Esophagus squamous epithelium (tissue), 4 donors: ENCODE measurements around the gene ORC3.

Experiments
- POLR2A ChIP-seq, 4 donors: fragments of 450-650 bp; IDR thresholded peaks; one replicate each; pipeline ENCODE4 v1.6.1; 2017; ENCODE audit warnings: antibody characterized with exemption in 4 of 4, mild to moderate bottlenecking in 4 of 4, moderate library complexity in 3 of 4
- TF ChIP-seq, protein P1 (sequence below), 6 experiments: fragments of 450-650 bp in 4 of 6; fragments of 200-600 bp in 2 of 6; sonication (generic) in 2 of 6; IDR thresholded peaks; one replicate each; pipeline ENCODE4 v1.5.1; 2016 to 2019; ENCODE audit warnings: antibody characterized with exemption in 6 of 6, mild to moderate bottlenecking in 4 of 6, moderate library complexity in 4 of 6

DNA sequence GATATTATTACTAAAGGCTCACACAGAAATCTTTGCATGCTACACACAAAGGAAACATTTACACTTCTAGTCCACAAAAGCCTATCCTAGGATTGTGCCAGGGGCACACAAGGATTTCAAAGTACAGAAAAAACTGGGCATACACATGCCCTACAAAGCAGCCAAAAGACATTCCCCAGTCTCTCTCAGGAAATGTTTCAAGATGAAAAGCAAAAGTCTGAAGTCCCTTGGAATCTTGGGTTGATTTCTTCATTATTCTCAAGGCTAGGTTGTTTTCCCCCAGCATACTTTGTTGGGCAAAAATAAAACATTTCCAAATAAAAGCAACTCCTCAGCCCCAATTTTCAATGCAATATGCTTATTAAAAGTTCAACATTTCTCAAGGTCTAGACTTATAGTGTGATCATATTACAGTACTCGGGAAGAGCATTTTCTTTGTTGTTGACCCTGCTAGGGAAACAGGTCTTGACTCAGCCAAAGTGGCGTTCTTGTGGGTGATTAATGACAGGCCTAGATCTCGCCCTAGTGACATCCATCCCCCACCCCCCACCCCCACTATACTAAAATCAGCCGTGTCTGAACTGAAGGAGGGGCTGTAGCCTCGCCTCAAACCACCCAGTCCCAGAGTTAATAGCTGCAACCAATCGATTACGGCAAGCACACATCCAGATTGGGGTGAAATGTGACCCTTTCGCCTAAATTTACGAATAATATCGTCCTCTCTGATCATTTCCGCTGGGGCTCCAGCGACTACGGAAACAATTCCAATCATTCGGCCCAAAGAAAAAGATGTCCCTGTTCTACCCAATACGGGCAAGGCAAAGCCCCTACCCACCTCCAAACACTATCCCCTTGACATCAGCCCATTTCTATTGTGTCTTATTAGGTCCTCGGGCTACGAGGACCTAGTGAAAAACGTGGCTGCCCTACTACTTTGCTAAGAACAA is 110.7 kb downstream of the ORC3 start:
- TF ChIP-seq, protein P1, sequence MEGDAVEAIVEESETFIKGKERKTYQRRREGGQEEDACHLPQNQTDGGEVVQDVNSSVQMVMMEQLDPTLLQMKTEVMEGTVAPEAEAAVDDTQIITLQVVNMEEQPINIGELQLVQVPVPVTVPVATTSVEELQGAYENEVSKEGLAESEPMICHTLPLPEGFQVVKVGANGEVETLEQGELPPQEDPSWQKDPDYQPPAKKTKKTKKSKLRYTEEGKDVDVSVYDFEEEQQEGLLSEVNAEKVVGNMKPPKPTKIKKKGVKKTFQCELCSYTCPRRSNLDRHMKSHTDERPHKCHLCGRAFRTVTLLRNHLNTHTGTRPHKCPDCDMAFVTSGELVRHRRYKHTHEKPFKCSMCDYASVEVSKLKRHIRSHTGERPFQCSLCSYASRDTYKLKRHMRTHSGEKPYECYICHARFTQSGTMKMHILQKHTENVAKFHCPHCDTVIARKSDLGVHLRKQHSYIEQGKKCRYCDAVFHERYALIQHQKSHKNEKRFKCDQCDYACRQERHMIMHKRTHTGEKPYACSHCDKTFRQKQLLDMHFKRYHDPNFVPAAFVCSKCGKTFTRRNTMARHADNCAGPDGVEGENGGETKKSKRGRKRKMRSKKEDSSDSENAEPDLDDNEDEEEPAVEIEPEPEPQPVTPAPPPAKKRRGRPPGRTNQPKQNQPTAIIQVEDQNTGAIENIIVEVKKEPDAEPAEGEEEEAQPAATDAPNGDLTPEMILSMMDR (IDR thresholded peaks at IDR 0.05) = no peak
- TF ChIP-seq POLR2A (IDR thresholded peaks at IDR 0.05) = no peak
